Activated CD4-positive, alpha-beta T cell treated with anti-CD3 and anti-CD28 coated beads for 1 hour (primary cell): ENCODE results near the gene TRIM77.
"Not testable (repeated sequence)": the region's sequence is repeated elsewhere in the genome, so short reads cannot be mapped to it uniquely, and the experiment has no call there.

Source experiments
- DNase-seq: peaks from one replicate; pipeline ENCODE4 v3.0.0-alpha.2; 2020

Gene TRIM77, protein sequence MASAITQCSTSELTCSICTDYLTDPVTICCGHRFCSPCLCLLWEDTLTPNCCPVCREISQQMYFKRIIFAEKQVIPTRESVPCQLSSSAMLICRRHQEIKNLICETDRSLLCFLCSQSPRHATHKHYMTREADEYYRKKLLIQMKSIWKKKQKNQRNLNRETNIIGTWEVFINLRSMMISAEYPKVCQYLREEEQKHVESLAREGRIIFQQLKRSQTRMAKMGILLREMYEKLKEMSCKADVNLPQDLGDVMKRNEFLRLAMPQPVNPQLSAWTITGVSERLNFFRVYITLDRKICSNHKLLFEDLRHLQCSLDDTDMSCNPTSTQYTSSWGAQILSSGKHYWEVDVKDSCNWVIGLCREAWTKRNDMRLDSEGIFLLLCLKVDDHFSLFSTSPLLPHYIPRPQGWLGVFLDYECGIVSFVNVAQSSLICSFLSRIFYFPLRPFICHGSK

DNA sequence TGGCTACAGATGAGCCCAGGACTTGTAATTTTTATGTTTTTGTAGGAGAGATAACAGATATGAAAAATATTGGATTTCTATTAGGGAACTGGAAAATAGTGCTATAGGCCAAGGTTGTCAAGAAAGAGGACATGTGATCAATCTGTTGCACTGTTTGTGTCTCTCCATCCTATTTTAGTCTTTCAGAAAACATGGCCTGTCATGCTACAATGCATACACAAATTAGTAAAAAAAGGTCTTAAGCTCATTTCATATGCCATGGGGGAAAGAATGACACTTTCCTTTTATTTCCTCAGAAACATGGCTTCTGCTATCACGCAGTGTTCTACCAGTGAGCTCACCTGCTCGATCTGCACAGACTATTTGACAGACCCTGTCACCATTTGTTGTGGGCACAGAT is at the start of gene TRIM77:
TRIM77 (plus strand) TSS at position 301 of the 400 bp plus-strand sequence; CDS start at position 301, 0 bp downstream.
- DNase-seq, result not testable (repeated sequence)

DNA sequence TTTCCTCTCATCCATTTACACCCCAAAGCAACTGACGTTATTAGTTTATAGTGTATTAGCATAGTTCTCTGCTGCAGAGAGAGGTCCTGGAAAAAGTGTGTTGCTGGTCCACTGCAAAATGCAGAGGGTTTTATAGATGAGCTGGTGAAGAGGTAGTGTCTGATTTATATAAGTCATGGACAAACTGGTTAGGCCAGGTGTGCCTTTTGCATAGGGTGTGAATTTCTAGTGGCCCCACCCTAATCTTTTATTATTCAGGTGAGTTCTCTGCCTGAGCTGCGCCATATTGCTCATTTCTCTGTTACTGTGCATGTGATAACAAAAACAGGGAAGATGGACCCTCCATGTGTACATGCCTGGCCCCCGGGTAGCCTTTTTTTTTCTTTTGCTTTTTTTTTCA is 43.1 kb upstream of the TRIM77 start:
- no peak for DNase-seq

DNA sequence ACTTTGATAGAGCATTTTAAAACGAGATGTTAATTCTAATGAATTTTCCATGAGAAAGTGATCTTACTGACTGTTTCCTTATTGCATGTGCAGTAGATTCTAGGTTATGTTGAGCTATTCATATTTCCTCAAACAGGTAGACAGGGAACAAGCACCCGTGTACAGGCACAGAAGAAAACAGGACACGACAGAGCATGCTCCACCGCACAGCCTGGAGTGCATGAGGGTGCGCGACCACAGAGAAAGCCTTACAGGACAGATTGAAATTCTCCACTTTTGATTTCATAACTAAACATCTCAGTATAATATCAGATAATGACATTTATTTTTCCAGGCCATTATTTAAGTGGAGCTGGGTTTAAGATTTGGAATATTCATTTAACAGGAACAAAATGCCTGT is 41.9 kb upstream of the TRIM77 start:
- DNase-seq, result not testable (repeated sequence)

DNA sequence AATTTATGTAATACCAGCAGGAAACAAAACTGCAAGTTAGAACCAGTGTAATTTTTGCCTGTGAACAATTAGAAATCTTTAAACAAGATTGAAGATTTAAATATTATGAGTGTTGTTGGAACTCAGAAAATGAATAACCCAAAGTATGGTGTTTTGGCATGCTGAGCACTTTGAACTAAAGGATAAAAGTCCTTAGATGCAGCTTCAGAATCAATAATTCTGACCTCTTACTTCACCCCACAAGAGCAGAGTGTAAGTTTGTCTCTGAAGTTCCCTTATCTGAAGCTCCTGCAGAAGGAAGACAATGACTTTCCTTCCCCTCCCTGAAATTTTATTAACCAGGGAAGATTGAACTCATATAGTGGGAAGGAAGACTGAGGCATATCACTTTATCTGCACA is 40.5 kb upstream of the TRIM77 start:
- DNase-seq, result not testable (repeated sequence)

DNA sequence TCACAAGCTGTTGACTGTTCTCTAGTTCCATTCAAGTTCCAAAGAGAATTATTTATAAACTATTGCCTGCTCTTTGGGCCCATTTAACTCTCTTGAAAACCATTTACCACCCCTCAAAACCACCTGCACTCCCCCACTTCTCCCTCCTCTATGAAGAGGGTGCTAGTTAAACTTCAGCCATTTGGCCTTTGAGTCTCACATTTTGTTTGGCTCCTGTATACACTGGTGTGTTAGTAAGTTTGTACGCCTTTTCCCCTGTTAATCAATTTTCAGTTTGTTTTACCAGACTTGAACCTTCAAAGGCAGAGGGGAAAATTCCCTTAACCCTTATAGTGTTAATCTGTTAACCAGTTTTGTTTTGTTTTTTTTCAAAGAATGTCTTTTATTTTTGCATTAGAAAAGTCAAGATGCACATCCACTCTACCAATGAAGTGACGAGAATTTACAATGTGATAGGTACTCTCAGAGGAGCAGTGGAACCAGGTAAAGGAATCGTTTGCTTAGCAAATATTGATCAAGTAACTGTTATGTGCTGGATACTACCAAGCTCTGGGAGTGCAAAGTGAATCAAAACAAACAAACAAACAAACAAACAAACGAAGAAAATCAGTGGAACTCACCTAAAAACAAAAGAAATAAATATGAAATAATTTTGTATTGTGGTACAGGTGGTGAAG is 40.0 kb upstream of the TRIM77 start:
- DNase-seq, result not testable (repeated sequence)

DNA sequence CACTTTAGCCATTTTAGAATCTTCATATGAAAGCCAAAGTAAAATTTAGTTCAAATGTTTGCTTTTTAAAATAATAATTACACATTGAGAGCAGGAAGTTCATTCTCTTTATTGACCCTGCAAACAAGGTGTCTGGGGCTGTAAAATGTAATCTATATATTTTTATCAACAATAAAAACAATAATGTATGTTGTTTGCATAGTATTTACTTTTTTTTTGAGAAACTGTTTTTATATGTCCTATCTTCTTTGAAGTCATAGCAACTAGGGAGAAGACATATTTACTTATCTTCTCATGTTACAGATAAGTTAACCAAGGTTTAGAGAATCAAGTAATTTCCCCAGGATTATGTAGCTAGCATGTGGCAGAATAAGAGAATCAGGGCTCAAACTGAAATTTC is 37.6 kb upstream of the TRIM77 start:
- not testable (repeated sequence) for DNase-seq

DNA sequence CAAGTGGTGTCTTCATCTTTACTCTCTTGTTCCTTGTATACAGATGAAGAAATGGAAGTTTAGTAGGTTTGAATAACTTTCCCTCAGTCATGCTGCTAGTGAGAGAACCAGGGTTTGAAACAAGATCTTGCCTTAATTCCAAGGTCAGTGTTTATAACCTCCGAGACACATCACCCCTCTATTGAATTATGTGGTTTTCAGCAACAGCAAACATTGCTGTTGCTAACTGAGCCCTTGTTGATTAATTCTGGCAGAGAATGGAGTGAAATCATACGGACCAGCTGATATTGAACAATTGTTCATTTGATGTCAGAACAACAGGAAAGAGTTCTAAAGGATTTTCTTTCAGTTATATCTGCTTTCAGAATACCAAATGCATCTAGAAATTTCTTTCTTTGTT is 36.7 kb upstream of the TRIM77 start:
- not testable (repeated sequence) for DNase-seq

DNA sequence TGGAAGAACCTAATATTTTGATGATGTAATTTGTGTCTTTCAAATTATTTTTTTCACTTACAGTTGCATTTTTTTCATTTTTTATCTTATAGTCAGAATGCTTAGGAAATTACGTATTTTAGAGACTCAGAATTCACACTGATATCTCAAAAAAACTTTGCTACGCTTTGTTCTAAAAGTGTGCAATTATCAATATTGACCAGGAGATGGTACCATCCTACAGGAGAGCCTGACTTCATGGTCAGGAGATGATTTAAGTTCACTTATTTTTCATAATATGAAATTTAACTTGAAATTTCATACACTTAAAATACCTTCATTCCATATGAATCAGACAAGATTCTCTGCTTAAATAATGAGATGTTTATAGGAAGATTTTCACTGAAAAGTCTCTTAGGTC is 34.7 kb upstream of the TRIM77 start:
- not testable (repeated sequence) for DNase-seq

DNA sequence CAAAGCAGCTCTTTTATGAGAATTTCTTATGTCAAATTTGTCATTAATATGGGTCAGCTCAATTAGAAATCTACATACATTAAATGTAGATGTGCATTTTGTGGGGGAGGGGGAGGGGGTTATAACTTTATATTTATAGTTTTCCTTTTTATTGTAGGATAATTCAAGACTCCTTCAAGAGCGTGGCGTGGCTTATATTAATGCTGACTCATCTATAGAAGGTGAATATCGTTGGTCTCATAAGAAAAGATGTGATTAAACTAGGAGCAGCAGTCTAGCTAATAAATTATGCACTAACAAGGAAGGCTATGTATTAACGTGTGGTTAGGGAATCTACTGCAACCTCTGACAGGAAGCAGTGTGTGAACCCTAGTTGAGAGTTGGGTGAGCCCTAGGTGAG is 34.2 kb upstream of the TRIM77 start:
- DNase-seq, result not testable (repeated sequence)

DNA sequence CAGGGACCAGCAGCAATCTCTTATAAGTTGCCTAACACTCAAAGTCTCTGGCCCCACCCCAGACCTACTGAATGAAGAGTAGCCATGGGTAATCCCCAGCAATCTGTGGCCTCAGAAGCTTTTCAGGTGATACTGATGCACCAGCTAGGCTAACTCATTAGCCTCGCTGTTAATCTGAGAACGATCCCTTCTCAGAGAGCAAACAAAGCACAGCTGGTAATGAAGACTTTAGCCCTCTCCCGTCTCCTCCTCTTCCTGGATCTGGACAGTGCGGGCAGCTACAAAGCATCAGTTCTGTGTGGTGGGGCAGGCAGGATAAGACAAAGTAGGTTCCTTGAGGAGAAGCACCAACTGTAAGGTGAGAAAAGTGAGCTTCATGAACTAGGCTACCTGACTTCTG is 3.0 kb upstream of the TRIM77 start:
- not testable (repeated sequence) for DNase-seq

DNA sequence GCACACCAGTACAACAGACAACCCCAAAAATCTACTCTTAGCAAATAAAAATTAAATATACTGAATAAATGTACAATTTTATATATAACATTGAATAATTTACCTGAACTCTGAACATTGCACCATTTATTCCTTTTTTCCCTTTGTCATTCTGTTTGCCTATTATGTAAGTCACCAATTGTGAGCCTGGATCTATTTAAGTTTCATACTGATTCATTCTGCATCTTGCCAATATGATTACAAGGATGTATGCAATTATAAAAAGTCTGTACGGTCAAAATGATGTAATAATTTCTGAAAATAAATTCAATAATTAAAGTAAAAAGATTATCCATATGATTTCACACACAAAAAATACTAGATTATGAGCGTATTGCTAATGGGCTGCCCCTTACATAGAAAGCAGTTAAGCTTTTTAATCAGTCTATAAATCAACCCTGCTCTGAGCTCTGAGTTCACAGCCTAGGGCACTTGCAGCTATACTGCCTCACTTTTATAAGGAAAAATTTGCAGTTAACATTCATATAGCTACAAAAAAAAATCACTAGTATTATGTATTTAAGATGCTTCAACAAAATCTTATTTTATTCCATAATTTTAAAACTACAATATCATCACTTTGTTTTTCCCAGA is 14.9 kb downstream of the TRIM77 start:
- DNase-seq, result not testable (repeated sequence)

DNA sequence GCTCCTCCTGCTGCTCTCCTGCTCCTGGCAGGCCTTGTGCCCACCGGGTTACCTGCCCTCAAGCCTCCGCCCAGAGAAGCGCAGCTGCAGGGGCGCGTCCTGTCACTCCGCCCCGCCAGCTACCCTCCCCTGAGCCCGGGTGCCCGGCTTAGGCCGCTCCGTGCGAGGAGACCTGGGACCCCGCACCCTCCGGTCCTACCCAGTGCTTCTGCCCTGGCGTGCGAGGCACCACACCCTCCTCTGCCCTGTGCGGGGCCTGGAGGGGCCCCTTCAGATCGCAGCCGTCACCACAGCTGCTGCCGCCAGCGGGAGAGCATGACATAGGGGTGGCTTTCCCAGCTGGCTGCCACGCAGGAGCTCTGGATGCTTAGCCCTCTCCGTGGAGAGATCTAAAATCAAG is 20.1 kb downstream of the TRIM77 start:
- DNase-seq, result not testable (repeated sequence)

DNA sequence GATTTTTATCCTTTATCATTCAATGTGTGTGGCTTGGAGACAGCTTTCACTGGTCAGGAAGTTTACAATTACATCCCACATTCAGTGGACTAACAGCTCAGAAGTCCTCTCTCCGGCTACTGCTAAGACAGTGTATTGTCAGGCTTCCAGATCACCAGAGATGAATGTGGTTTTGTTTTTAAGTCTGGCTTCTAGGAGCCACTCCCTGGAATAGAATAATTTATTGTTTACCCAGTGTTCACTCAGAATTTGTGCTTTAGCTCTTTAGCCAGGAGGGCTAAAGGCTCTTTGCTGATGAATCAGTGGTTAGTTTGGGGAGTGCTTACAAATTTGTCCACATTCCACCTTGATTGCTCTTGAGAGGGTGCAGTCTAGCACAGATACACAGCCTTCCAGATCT is 26.5 kb downstream of the TRIM77 start:
- no peak for DNase-seq

DNA sequence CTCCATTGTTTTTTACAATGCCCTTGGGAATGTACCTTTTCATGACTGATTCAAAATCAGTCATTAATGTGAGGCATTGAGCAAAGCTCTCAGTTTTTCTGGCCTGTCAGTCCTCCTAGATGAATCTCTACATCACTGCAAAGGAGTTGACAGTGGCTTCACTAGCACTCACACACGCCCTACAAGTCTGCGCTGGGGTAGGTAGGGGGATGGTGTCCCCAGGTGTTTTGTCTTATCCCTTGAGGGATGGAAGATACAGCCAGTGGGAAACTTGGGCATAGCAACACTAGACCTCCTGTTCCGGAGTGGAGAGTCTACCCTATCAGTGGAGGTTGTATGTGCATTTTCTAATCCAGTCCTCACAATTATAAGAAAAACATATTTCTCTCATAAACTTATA is 27.0 kb downstream of the TRIM77 start:
- no peak for DNase-seq

DNA sequence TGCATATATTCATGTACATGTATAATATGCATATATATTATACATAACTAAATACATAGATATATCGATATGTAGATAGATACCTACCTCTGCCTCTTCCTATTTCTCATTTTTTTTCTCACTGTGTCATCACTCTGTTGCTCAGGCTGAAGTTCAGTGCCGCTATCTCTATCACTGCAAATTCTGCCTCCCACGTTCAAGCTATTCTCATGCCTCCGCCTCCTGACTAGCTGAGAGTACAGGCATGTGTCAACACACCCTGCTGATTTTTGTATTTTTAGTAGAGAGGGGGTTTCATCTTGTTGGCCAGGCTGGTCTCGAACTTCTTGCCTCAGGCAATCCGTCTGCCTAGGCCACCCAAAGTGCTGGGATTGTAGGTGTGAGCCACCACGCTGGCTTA is 31.3 kb downstream of the TRIM77 start:
- DNase-seq, result not testable (repeated sequence)

DNA sequence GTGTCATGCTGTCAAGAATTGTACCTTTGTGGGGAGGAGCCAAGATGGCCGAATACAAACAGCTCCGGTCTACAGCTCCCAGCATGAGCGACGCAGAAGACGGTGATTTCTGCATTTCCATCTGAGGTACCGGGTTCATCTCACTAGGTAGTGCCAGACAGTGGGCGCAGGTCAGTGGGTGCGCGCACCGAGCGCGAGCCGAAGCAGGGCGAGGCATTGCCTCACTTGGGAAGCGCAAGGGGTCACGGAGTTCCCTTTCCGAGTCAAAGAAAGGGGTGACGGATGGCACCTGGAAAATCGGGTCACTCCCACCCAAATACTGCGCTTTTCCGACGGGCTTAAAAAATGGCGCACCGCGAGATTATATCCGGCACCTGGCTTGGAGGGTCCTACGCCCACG is 34.1 kb downstream of the TRIM77 start:
- DNase-seq, result not testable (repeated sequence)

DNA sequence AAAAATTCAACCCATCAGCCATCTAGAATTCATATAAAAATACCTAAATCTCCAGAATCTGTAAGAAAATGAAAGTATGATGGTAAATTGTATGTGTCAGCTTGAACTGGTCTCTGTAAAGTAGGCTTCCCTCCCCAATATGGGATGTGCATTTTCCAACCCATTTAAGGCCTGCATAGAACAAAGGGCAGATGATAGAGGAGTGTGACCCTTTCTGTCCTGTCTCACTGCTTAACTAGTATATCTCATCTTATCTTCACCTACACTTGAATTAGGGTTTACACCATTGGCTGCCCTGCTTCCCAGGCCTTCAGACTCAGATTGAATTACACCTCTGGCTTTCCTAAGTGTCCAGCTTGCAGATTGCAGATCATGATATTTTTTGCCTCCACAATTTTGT is 40.7 kb downstream of the TRIM77 start:
- DNase-seq, result not testable (repeated sequence)
